NB4 (cell line): ENCODE data around the gene GNG5.
A peak's percentile ranks its signal among the peaks of the same experiment; 100 is the strongest.
"Not testable (repeated sequence)": the region's sequence is repeated elsewhere in the genome, so short reads cannot be mapped to it uniquely, and the experiment has no call there.

ENCODE experiments used
- DNase-seq: peaks from one replicate; pipeline ENCODE4 v3.0.0; 2010; ENCODE audit warnings: low read depth
- H3K4me3 ChIP-seq: one replicate; pipeline ENCODE4 v1.5.1; 2011; ENCODE audit warnings: mild to moderate bottlenecking, low read depth, low read length, moderate library complexity
- MYC ChIP-seq: IDR thresholded peaks from 2 replicates; pipeline ENCODE4 v1.6.1; 2011; ENCODE audit warnings: low read depth, low read length
- POLR2A ChIP-seq: IDR thresholded peaks from 2 replicates; pipeline ENCODE4 v1.6.1; 2011; ENCODE audit warnings: mild to moderate bottlenecking; ENCODE audit not compliant: insufficient read length; ENCODE audit errors: extremely low read depth
- TF ChIP-seq, protein P1 (sequence below): IDR thresholded peaks from 2 replicates; pipeline ENCODE4 v1.6.1; 2011; ENCODE audit warnings: low read depth, low read length
- TF ChIP-seq, protein P2 (sequence below): IDR thresholded peaks from one replicate; pipeline ENCODE4 v1.5.1; 2012; ENCODE audit warnings: low read depth, low read length

The GNG5 gene

DNA sequence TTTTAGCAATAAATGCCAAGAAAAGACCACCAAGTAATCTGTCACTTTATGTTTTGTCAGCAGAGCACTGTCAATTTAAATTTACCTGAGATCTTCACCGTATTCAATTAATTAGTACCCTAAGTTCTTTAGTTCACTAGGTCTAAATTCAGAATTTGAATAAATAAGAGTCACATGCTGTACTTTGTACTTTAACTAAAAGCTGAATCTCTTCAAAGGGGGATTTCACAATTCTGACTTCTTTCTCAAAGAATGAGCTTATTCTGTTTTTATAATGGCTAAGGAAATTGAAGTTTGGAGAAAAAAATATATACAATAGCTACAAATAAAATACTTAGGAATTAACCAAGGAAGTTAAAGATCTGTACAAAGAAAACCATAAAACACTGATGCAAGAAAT lies 2.1 kb upstream of the GNG5 start:
- H3K4me3 ChIP-seq: no peak overlapping the region
- no peak for DNase-seq
- TF ChIP-seq, protein P1, sequence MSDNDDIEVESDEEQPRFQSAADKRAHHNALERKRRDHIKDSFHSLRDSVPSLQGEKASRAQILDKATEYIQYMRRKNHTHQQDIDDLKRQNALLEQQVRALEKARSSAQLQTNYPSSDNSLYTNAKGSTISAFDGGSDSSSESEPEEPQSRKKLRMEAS: no peak
- TF ChIP-seq, protein P2, sequence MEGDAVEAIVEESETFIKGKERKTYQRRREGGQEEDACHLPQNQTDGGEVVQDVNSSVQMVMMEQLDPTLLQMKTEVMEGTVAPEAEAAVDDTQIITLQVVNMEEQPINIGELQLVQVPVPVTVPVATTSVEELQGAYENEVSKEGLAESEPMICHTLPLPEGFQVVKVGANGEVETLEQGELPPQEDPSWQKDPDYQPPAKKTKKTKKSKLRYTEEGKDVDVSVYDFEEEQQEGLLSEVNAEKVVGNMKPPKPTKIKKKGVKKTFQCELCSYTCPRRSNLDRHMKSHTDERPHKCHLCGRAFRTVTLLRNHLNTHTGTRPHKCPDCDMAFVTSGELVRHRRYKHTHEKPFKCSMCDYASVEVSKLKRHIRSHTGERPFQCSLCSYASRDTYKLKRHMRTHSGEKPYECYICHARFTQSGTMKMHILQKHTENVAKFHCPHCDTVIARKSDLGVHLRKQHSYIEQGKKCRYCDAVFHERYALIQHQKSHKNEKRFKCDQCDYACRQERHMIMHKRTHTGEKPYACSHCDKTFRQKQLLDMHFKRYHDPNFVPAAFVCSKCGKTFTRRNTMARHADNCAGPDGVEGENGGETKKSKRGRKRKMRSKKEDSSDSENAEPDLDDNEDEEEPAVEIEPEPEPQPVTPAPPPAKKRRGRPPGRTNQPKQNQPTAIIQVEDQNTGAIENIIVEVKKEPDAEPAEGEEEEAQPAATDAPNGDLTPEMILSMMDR: no peak
- TF ChIP-seq MYC (no peak), POLR2A (no peak)

DNA sequence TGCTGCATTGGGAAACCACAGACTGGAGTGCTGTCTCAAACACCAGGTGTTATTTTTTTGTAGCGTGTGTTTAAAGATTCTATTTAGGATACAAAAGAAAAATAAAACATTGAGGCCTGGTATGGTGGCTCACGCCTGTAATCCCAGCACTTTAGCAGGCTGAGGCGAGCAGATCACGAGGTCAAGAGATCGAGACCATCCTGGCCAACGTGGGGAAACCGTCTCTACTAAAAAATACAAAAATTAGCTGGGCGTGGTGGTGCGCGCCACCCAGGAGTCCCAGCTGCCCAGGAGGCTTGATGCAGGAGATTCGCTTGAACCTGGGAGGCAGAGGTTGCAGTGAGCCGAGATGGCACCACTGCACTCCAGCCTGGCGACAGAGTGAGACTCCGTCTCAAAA lies 1.5 kb upstream of the GNG5 start:
- H3K4me3 ChIP-seq: peak overlapping the region; percentile 70
- not testable (repeated sequence) for DNase-seq

DNA sequence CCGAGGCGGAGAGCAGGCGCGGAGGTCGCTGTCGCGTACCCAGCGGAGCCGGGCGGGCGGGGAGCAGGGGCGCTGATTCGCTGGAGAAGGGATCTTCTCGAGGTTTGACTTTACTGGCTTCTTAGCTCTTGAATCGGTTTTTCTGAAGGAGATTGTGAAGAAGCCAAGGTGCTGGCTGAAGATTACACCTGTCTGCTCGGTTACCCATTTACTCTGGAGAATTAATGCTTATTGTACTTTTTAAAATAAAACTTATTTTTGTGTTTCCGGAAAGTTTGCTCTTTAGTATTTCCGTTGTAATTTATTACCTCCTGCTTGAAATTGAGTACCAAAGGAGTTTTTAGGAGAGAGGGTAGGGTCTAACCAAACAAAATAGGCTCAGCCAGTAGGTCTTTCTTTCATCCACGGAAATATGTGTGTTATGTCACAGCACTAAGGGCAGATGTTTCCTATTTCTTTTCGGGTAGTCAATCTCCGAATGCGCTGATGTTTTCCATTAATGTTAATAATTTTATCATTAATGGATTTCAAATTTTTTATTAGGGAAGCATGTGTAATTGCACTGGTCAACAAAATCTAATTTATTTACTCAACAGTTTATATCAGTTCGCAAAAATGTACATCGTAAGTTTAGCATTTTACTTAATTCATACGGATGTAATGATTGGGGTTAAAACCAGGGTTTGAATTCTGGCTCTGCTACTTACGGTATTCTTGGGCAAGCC lies 510 bp upstream of the GNG5 start:
- DNase-seq: peak; percentile 39
- peak overlapping the region; percentile 70 for H3K4me3 ChIP-seq
- TF ChIP-seq, protein P2: no peak
- TF ChIP-seq, protein P1: no peak
- no peak for TF ChIP-seq MYC
- no peak for TF ChIP-seq POLR2A

DNA sequence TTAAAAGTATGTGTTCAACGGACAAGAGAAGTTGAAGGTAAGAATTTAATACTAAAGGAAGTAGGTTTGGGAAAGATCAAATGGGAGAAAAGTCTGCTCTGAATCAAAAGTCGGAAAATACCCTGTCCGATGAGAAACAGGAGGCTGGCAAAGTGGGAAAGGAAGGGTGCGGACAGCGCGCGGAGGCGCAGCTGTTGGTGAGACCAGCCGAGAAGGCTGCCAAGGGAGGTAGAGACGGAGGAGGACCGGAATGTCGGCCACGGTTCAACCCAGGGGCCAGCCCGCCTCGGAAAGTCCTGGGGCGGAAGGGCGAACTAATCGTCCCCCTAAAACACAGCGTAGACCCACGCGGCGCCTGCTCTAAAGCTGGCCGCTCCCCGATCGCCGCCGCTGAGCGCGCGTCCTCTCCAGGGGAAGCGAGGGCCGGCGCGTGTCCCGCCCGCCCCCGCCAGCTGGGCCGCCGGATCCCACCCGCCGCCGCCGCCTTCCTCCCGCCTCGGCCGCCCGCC lies 834 bp downstream of the GNG5 start:
- DNase-seq: peak; percentile 77
- TF ChIP-seq, protein P1: peak; percentile 4; the same call in 1 of the 2 replicates
- TF ChIP-seq POLR2A: no peak
- TF ChIP-seq, protein P2: no peak
- H3K4me3 ChIP-seq: peak overlapping the region; percentile 96

DNA sequence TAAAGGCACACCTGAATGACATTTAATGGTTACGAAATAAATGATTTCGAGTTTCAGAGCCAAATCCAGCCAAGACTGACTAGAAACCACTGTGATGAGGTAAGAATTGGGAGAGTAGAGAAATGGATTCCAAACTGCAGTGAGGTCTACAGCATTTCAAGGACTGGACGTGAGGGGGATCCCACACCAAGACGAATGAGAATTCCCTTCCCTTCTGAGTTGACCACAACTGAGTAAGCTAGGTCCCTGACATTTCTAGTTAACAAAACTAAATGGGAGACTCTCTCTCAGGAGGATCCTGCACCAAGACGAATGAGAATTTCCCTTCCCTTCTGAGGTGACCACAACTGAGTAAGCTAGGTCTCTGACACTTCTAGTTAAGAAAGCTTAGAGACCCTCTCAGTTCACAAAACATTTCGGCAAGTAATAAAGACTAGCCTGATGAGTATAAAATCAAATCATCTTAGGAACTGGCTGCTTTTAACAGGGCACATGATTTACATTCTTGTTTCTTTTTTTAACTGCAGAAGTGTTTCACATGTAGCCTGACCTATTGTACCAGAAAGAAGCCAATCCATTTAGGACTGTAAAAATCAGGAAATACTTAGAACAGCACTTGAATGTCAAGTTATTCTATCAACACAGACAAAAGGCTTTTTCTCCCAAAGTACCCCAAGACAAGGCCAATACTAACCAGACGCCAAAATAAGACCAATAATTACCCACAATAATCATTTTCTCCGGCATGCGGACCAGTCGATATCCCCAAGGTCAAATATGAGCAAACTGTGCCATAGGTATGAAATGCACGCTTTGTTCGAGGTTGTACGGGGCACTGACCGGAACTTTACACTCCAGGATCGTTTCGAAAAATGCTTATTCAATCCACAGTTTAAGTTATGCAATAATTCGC lies 1.5 kb downstream of the GNG5 start:
- TF ChIP-seq, protein P2: no peak
- TF ChIP-seq MYC: peak; percentile 20; the same call in 1 of the 2 replicates
- TF ChIP-seq, protein P1: peak; percentile 24; the same call in 1 of the 2 replicates
- no peak for TF ChIP-seq POLR2A
- H3K4me3 ChIP-seq: peak overlapping the region; percentile 96
- DNase-seq: peak; percentile 48

DNA sequence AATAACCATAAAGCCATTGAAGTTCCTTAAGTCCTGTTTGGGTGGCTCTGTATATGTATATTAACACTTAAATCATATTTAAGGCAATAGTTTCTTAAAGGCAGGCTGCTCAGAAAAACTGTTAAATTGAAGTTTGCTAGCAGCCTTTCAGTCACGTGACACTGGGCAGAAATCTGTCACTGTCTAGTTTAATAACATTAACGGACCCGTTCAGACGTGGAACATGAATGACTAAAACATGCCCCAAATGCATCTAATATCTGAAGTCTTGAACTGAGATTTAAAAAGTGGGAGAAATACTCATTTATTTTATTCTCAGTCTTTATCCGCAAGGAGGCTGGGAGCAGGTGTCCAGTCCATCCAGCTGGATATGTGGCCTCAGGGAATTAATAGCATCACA lies 3.5 kb downstream of the GNG5 start:
- no peak for DNase-seq
- H3K4me3 ChIP-seq: peak overlapping the region; percentile 18
- TF ChIP-seq, protein P1: no peak
- TF ChIP-seq POLR2A (no peak), MYC (no peak)
- TF ChIP-seq, protein P2: no peak
